ENCODE measurements around the gene HOXA10.

DNA sequence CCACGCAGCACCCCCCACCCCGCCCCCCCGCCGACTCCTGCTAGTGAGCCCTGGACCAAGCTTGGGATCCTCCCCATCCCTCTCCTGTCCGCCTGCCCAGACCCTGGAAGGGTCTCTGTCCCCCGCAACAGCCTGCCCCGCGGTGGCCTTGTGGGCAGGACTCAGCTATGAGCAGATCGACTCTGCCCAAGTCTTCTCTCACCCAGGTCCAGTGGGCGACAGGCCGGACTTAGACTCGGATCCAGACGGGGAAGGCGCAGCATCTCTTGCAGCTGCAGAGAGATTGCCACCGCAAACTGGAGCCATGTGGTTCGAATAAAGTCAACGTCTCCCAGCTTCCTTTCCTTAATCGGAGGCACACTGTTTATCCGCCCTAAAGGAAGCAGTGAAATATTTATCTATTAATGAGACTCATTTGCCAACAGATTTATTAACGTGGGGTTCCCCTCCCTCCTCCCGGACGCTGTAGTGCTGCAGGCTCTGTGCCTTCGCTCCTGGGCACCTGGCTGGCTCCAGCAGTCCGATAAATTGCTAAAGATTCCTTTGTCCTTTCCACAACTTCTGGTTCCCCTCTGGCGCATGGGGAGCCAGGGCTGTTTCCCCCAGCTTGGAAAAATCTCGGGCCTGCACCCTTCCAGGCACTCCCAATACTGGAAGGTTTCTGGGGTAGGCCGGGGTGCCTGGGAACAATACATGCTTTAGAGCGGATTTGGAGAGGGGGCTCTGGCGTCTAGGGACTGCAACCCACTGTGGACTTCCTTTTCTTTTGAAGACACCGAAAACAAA lies 17.0 kb downstream of the HOXA10 start:
- TF ChIP-seq, protein P1, sequence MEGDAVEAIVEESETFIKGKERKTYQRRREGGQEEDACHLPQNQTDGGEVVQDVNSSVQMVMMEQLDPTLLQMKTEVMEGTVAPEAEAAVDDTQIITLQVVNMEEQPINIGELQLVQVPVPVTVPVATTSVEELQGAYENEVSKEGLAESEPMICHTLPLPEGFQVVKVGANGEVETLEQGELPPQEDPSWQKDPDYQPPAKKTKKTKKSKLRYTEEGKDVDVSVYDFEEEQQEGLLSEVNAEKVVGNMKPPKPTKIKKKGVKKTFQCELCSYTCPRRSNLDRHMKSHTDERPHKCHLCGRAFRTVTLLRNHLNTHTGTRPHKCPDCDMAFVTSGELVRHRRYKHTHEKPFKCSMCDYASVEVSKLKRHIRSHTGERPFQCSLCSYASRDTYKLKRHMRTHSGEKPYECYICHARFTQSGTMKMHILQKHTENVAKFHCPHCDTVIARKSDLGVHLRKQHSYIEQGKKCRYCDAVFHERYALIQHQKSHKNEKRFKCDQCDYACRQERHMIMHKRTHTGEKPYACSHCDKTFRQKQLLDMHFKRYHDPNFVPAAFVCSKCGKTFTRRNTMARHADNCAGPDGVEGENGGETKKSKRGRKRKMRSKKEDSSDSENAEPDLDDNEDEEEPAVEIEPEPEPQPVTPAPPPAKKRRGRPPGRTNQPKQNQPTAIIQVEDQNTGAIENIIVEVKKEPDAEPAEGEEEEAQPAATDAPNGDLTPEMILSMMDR (conservative IDR thresholded peaks at IDR 0.05) = no peak
- TF ChIP-seq EZH2 (IDR thresholded peaks at IDR 0.05; ENCODE audit: low read depth) = no peak
